PC-9 (cell line): ENCODE measurements around the gene FBXO47. TPM values are rescaled to one million over a fixed set of nuclear protein-coding genes. Genes with fewer than 3 reads are reported as not detected.
"Not testable (repeated sequence)": the region's sequence is repeated elsewhere in the genome, so short reads cannot be mapped to it uniquely, and the experiment has no call there.

Experiments used
- BruUV-seq: library from RNA; stranded (reverse); fragments of 400-500 nt; replicated peaks from 2 replicates; lab custom pipeline; 2021; lab: Mats Ljungman, UMichigan
- CTCF ChIA-PET: fragments of 300-600 bp; sonication (Branson Sonifier 250); formaldehyde crosslinking; loops from one replicate; lab custom pipeline; 2022; ENCODE audit warnings: antibody characterized with exemption; lab: Charles Lee
- POLR2A ChIA-PET: fragments of 300-600 bp; sonication (Branson Sonifier 250); formaldehyde crosslinking; loops from one replicate; lab custom pipeline; 2022; ENCODE audit warnings: antibody characterized with exemption; ENCODE audit not compliant: unreplicated experiment; lab: Charles Lee
- DNase-seq, 2 experiments: peaks; one replicate each; pipeline versions ENCODE4 v3.0.0 to v3.0.0-alpha.2; 2015 to 2022; ENCODE audit warnings: mixed read lengths in 1 of 2
- H2AFZ ChIP-seq: fragments of 200-600 bp; sonication (generic); 2 replicates; pipeline ENCODE4 v1.8.1; 2017; ENCODE audit warnings: antibody characterized with exemption
- H3F3A ChIP-seq: fragments of 200-600 bp; sonication (generic); 2 replicates; pipeline ENCODE4 v1.8.1; 2017; ENCODE audit warnings: antibody characterized with exemption, mild to moderate bottlenecking, low read depth; ENCODE audit not compliant: insufficient read depth
- H3K27ac ChIP-seq: fragments of 200-600 bp; sonication (generic); 2 replicates; pipeline ENCODE4 v1.6.1; 2016; ENCODE audit warnings: mixed run types
- H3K27me3 ChIP-seq: fragments of 200-600 bp; sonication (generic); 2 replicates; pipeline ENCODE4 v1.6.1; 2016; ENCODE audit warnings: low read depth, mixed run types; ENCODE audit not compliant: insufficient read depth
- H3K36me3 ChIP-seq: fragments of 200-600 bp; sonication (generic); 2 replicates; pipeline ENCODE4 v1.6.1; 2016; ENCODE audit warnings: low read depth, mixed run types
- H3K4me1 ChIP-seq: fragments of 200-600 bp; sonication (generic); replicated peaks from 2 replicates; pipeline ENCODE4 v1.6.1; 2016; ENCODE audit warnings: mixed run types; ENCODE audit not compliant: insufficient read depth
- H3K4me2 ChIP-seq: fragments of 200-600 bp; sonication (generic); 2 replicates; pipeline ENCODE4 v1.6.1; 2017; ENCODE audit warnings: mixed run types
- H3K4me3 ChIP-seq: fragments of 200-600 bp; sonication (generic); 2 replicates; pipeline ENCODE4 v1.6.1; 2016; ENCODE audit warnings: mixed run types
- H3K79me2 ChIP-seq: fragments of 200-600 bp; sonication (generic); 2 replicates; pipeline ENCODE4 v1.6.1; 2017; ENCODE audit warnings: low read depth, mixed run types
- H3K9me2 ChIP-seq: fragments of 200-600 bp; sonication (generic); 2 replicates; pipeline ENCODE4 v1.8.1; 2017; ENCODE audit warnings: mild to moderate bottlenecking; ENCODE audit not compliant: insufficient read depth
- H3K9me3 ChIP-seq: fragments of 200-600 bp; sonication (generic); 2 replicates; pipeline ENCODE4 v1.8.1; 2016; ENCODE audit warnings: low read depth; ENCODE audit not compliant: insufficient read depth
- H4K20me1 ChIP-seq: fragments of 200-600 bp; sonication (generic); 2 replicates; pipeline ENCODE4 v1.8.1; 2017; ENCODE audit not compliant: insufficient read depth
- CTCF ChIP-seq: fragments of 200-600 bp; sonication (generic); conservative IDR thresholded peaks from 2 replicates; pipeline ENCODE4 v1.6.1; 2017; ENCODE audit warnings: mixed run types, antibody characterized with exemption, mild to moderate bottlenecking, moderate library complexity
- EZH2 ChIP-seq: fragments of 200-600 bp; sonication (generic); IDR thresholded peaks from 2 replicates; pipeline ENCODE4 v1.8.0; 2017; ENCODE audit warnings: antibody characterized with exemption, low read depth
- intact Hi-C: fragments of 100-400 bp; cut with micrococcal nuclease; formaldehyde crosslinking; loops from one replicate; pipeline ENCODE4 v1.10.0; 2022; ENCODE audit not compliant: unreplicated experiment
- total RNA-seq: library from RNA; stranded (reverse); gene quantifications from 2 replicates; pipeline ENCODE4 v1.2.3, GENCODE V29; 2021

Gene FBXO47
- total RNA-seq, 1 experiment from 2014 or later = not detected

DNA sequence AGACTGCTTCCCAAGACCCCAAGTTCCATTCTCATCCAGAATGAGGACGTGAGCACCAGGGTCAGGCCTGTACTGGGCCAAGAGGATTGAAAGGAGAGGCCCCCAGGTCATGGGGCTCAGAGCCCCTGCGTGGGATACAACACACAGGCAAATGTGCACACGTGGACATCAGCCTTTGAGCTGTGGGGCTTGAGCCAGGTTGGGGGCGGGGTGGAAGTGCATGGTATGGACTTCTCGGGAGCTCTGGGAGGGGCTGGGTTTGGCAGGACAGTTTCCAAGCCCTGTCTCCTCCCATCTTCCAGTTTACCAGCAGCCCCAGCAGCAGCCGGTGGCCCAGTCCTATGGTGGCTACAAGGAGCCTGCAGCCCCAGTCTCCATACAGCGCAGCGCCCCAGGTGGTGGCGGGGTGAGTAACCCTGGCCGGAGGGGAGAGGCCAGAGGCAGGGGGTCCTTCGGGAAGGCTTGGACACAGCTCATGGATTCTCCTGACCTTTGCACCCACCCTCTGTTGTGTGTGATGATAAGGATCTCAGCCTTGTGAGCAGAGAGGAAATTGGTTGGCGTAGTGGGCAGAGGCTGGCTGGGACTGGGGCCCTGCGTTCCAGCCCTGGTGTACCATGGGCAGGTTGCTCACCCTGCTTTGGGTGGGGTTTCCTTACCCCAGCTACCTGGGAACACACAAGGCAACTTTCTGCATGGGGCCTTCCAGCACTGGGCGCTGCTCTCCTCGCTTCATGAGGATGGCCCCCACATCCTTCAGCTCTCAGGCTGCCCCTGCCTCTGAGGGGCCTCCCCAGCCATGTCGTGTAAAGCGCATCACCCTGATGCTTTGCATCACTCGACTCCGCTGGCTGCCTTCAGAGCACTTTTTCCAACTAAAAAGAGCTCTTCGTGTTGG lies 52.2 kb downstream of the FBXO47 start:
- Histone ChIP-seq H3K9me3 (no peaks in the 10 kb centered on the region), H4K20me1 (peaks cover 43% of the 10 kb centered on the region), H3K79me2 (peaks cover 22% of the 10 kb centered on the region), H3K27ac (no peak overlapping the region), H3K36me3 (peaks cover 25% of the 10 kb centered on the region), H3K27me3 (no peaks in the 10 kb centered on the region), H3F3A (peaks cover 40% of the 10 kb centered on the region; the same call in 1 of the 2 replicates), H2AFZ (no peak overlapping the region), H3K9me2 (no peaks in the 10 kb centered on the region), H3K4me1 (no peaks in the 10 kb centered on the region), H3K4me2 (no peak overlapping the region), H3K4me3 (no peak overlapping the region)
- TF ChIP-seq CTCF (no peak), EZH2 (no peak)
- BruUV-seq = no TSS peak
- DNase-seq = no peak
- POLR2A ChIA-PET = no interaction called here
- CTCF ChIA-PET = interaction anchor here (0.7 kb wide), 2 partner anchors 14 to 72 kb away, joined by 4 to 5 read pairs; no protein-coding TSS in a partner anchor
- intact Hi-C loops = no loop called here

DNA sequence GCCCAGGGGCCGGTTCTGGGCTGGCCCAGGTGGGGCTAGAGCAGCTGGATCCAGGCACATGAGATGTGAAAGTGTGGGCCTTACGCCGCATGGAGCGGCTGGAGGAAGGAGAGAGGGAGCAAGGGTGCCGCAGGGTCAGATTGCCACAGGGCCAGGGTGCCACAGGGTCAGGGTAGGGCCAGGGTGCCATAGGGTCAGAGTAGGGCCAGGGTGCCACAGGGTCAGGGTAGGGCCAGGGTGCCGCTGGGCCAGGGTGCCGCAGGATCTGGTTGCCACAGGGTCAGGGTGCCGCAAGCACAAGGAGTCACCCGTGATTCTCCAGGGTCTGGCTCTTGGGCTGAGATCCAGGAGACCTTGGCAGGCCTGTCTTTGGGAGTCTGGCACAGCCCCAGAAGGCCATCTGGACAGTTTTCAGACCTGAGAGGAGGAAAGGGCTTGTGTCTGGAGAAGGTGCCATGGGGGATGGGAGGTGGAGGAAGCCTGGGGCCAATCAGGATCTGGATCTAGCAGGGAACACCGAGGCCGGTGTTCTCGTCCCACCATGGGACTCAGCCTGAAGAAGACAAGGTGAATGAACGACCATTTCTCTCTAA lies 54.9 kb downstream of the FBXO47 start:
- TF ChIP-seq CTCF (no peak), EZH2 (no peak)
- no TSS peak for BruUV-seq
- peaks cover 45% of the 10 kb centered on the region for H4K20me1 ChIP-seq
- no peaks in the 10 kb centered on the region for H3K9me2 ChIP-seq
- peaks cover 41% of the 10 kb centered on the region for H3K79me2 ChIP-seq
- intact Hi-C loops = no loop called here
- H3K4me3 ChIP-seq = no peak overlapping the region
- ChIA-PET CTCF (interaction anchor here (0.7 kb wide), 1 partner anchor 239 kb away, joined by 3 read pairs; the partner anchor contains the start of gene PLXDC1), POLR2A (no interaction called here)
- no peak overlapping the region for H3K27ac ChIP-seq
- no peaks in the 10 kb centered on the region for H3K4me1 ChIP-seq
- H3F3A ChIP-seq = peaks cover 40% of the 10 kb centered on the region
- H3K9me3 ChIP-seq = no peaks in the 10 kb centered on the region
- DNase-seq = no peak
- H3K27me3 ChIP-seq = no peaks in the 10 kb centered on the region
- peaks cover 21% of the 10 kb centered on the region for H3K36me3 ChIP-seq
- H2AFZ ChIP-seq = no peak overlapping the region
- H3K4me2 ChIP-seq = no peak overlapping the region

- H3K36me3 ChIP-seq = peaks cover 16% of the 10 kb centered on the region
- H3K79me2 ChIP-seq = peaks cover 47% of the 10 kb centered on the region
- POLR2A ChIA-PET, H2AFZ ChIP-seq, intact Hi-C loops, H3K4me3 ChIP-seq, DNase-seq, H3K4me2 ChIP-seq, CTCF ChIA-PET, H3K9me2 ChIP-seq, H3K4me1 ChIP-seq, H3K27me3 ChIP-seq, H3K27ac ChIP-seq, H3K9me3 ChIP-seq, BruUV-seq: not testable (repeated sequence)
- peaks cover 45% of the 10 kb centered on the region for H4K20me1 ChIP-seq
- peaks cover 34% of the 10 kb centered on the region for H3F3A ChIP-seq
Measured at GRCh38 chr17:38911731-38912081, 55.5 kb downstream of the FBXO47 start.
